GM18498 (cell line): ENCODE data around the gene GRK4.
"Not testable (repeated sequence)": the region's sequence is repeated elsewhere in the genome, so short reads cannot be mapped to it uniquely, and the experiment has no call there.

Experiments used
- ATAC-seq: cut with Tn5 transposase; IDR thresholded peaks from one replicate; pipeline ENCODE4 v1.9.1; 2021; ENCODE audit warnings: mild to moderate bottlenecking, moderate library complexity; ENCODE audit not compliant: unreplicated experiment

The GRK4 gene

DNA sequence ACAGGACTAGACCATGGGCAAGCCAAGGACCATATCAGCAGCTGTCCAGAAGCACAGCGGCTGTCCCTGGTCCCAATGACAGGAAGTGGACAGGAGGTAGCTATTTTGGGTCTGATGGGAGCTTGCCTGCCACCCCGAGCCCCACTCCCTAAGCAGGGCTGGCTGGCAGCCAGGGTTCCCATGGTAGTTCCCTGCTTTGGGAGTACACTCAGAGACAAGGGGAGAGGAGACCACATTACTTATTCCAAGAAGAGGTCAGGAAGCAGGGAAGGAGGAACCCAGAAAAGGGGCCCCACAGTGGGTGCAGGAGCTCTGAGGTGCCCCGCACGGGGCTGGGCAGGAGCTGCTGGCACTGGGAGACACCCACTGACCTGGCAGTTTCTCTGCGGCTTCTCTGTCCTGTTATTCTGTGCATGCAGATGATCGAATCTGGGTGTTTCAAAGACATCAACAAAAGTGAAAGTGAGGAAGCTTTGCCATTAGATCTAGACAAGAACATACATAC, 74.6 kb downstream of the GRK4 start:
- no peak for ATAC-seq

DNA sequence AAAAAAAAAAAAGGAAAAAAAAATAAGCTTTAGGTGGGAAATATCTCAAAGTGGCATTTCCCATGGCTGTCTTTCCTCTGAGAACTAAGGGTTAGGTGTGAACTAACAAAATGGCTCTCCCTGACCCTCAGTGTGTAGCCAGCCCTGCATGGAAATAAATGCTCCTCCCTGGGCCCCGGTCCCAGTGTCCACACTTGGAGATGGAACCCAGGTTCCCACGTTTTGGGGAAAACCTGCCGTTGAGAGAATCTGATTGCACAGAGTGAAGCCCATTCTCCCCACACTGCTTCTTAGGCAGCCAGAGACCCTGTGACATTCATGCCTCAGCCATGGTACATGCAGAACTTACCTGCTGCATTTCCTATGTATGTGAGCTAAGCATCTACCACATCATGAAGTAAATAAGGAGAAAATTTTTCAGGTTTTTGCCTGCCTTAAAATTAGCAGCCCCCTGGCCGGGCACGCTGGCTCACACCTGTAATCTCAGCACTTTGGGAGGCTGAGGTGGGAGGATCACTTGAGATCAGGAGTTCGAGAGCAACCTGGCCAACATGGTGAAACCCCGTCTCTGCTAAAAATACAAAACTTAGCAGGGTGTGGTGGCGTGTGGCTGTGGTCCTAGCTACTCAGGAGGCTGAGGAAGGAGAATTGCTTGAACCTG, 76.5 kb downstream of the GRK4 start:
- ATAC-seq = no peak

DNA sequence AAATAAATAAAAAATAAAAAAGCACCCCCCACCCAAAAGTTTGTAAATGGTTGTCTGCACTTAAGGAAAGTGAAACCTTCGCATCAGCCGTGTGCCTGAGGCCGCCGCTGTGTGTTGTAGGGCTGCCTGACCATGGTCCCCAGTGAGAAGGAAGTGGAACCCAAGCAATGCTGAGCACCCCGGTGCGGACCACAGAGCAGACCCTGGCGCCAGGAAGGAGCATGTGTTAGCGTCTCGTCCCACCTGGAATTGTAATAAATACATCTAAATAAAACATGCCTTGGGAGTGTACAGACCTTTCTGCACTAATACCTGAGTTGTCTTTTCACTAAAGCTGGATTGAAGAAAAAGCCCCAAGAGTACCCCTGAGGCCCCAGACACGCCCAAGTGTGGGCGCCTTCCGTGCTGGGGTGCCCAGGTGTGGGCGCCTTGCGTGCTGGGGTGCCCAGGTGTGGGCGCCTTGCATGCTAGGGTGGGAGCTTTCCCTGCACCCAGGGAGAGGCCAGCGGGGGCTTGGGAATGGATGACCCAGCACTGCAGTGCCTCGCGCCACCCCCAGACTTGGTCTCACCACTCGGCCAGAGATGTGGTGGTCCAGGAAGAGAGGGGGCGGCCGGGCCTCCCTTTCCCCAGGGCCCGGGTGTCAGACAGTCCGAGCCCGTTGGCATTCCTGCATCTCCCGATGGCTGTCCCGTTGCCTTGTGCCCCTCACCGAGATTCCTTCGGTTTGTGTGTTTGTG, 77.3 kb downstream of the GRK4 start:
- ATAC-seq = peak; percentile 50

DNA sequence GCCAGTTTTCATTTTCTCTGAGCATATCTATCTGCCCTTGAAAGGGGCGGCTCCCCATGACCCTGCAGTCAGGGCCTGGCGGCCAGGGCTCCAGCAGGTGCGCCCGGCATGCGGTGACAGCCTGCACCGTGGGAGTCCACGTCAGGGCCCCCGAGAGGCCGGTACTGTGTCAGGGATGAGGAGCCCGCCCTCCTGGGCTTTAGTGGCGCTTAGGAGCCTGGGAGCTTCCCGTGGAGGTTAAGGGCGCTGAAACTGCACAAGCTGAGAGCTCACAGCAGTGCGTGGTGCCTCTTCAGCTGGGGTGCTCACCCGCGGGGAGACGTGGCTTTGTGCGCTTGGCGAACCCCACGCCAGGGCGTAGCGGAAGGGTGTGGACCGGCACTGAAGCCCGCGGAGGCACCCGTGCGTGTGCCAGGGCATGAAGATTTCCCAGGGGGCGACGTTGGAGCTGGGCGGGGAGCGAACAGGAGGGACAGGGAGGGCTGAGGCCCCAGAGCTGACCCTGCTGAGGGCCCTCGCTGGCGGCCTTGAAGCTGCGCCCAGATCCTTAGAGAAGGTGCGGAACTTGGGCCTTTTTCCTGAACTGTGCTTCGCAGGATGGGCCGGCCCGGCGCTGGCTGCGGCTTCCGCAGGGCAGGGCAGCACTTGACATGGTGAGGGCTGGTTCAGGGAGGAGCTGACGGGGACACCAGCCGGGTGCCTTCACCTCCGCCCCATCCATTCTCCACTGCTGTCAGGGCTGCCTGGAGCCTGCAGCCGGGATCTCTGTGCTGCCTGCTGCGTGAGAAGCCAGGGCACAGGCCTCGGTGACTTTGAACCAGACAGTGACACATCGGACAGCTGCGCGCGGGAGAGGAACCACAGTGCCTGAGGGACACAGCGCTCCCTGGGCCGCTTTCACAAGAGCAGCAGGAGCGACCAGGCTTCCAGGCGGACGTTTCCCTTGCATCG, 78.1 kb downstream of the GRK4 start:
- no peak for ATAC-seq

DNA sequence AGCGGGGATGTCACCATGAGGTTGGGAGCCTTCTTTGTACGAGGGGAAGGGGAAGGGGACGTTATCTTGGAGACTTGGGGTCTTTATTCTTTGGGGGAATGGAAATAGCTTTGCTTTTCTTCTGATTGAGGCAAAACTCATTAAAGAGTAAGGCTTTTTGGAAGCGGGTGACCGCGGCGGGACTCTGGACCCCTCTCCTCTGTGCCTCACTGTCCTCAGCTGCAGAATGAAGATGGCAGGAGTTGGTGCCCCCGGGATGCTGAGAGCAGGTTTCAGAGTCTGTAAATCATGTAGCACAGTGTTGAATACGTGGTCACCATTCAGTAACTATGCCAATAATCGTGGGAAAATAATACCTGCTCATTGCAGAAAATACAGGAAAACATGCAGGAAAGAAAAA, 78.9 kb downstream of the GRK4 start:
- ATAC-seq = no peak

DNA sequence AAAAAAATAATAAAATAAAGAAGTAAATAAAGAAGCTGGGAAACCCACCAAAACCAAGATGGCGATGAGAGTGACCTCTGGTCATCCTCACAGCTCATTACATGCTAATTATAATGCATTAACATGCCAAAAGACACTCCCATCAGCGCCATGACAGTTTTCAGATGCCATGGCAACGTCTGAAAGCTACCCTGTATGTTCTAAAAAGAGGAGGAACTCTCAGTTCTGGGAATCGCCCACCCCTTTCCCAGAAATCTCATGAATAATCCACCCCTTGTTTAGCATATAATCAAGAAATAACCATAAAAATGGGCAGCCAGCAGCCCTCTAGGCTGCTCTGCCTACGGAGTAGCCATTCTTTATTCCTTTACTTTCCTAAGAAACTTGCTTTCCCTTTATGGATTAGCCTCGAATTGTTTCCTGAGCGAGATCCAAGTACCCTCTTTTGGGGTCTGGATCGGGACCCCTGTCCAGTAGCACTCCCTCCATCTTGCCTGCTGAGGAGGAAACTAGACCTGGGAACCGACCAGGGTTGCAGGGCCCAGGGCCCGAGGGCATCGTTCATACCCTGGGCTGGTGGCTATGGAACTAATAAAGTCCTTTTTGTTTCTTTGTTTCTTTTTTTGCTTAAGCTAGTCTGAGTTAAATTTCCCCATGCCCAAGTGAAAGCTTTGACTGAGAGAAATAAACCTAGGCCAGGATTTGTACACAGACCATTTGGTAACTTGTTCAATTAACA, 80.1 kb downstream of the GRK4 start:
- ATAC-seq = no peak

DNA sequence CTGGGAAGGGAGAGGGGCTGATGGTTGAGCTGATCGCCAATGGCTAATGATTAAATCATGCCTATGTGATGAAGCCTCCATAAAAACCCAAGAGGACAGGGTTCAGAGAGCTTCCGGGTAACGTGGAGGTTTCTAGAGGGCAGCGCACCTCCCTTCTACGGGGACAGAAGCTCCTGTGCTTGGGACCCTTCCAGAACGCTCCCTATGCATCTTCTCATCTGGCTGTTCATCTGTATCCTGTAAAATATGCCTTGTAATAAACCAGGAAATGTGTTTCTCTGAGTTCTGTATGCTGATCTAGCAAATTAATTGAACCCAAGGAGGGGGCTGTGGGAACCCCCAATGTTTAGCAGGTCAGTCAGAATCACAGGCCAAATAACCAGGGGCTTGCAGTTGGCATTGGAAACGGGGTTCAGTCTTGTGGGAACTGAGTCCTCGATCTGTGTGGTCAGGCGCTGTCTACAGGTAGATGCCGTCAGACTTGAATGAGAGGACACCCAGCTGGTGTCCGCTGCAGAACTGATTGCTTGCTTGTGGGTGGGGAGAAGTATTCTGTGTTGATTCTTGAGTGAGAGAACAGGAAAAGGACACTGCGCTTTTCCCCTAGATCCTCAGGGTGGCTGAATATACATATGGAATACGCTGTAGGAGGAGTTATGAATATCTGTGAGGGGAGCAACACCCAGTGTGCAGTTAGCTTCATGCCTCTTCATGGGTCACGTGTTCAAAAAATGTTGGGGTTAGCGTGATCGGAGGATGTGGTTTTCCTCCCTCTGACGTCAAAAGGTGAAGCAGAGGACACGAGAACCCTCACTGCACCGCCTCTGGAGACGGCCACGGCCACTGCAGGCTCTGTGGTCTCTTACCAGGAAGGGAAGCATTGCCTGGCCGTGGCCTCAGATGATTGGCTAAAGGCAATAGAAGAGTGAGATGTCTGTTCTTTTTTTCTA, 81.8 kb downstream of the GRK4 start:
- ATAC-seq = no peak

DNA sequence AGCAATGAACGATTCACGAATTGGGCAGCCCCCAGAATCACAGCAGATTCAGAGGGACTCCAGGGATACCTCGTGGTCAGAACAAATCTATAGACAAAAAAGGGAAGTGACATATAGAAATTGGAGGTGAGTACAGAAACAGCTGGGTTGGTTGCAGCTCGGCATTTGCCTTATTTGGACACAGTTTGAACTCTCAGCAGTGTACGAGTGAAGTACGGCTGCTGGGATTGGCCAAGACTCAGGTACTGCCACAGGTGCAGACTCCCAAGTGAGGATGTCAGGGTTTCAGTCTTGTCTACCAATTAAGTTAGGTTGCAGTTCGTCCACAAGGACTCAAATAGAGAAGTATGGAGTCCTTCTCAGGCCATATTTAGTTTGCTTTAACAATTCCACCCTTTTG, 82.8 kb downstream of the GRK4 start:
- ATAC-seq = no peak

DNA sequence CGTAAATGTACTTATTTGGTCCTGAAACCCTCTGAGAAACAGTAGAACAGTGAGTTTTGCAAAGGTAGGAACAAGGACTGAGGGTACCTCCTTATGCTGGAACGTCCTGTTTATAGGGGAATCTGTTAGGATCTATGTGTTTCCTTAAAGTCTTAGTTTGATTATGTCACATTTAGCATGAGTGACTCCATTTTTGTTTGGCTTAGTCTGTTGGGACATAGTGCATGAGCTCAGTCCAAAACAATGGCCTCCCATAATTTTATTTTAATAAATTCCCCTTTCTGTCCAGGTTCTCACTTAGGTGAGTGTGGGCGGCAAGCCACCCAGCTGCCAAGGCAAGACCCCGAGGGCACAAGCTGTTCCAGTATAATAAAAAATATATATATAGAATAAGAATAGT, 83.3 kb downstream of the GRK4 start:
- ATAC-seq = no peak

DNA sequence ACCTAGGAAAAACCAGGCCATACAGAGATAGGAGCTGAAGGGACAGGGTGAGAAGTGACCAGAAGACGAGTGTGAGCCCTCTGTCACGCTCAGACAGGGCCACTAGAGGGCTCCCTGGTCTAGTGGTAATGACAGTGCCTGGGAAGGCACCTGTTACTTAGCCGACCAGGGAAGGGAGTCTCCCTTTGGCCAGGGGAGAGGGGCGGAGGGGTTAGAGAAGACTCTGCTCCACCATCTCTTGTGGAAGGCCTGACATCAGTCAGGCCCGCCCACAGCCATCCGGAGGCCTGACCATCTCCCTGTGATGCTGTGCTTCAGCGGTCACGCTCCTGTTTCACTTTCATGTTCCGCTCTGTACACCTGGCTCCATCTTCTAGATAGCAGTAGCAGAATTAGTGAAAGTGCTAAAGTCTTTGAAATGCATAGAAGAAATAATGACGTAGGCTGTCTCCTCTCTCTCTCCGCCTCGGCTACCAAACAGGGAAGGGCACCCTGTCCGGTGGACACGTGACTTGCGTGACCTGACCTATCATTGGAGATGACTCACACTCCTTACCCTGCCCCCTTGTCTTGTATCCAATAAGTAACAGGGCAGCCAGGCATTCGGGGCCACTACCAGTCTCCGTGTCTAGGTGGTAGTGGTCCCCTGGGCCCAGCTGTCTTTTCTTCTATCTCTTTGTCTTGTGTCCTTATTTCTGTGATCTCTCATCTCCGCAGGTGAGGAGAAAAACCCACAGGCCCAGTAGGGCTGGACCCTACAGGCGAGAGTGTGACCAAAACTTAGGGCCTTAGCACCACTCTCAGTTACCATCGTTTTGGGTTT, 84.3 kb downstream of the GRK4 start:
- ATAC-seq = peak; percentile 91

DNA sequence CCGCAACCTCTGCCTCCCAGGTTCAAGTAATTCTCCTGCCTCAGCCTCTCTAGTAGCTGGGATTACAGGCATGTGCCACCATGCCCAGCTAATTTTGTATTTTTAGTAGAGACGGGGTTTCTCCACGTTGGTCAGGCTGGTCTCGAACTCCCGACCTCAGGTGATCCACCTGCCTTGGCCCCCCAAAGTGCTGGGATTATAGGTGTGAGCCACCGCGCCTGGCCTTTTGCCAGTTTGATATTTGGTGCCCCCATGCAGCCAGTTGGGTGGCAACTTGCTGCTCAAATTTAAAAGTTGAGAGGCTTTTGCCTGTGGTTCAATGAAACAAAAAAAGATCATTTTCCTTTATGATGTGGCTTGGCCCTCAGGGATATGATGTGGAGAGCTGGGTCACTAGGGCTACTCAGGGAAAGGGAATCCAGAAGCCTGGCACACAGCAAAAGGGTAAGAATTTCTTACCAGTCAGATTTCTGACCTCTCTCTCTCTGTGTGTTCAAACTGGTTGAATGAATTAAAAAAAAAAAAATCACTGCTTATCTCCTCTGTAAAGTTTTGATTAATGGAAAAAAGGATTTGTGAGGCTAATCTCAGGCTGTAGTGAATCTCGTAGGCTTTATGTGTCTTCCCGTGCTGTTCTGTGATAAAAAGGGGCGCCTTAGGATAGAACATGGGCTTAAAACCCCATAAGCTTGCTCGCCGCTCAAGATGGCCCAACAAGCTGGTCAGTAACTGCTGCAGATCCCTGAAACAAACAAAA, 87.9 kb downstream of the GRK4 start:
- ATAC-seq = not testable (repeated sequence)

DNA sequence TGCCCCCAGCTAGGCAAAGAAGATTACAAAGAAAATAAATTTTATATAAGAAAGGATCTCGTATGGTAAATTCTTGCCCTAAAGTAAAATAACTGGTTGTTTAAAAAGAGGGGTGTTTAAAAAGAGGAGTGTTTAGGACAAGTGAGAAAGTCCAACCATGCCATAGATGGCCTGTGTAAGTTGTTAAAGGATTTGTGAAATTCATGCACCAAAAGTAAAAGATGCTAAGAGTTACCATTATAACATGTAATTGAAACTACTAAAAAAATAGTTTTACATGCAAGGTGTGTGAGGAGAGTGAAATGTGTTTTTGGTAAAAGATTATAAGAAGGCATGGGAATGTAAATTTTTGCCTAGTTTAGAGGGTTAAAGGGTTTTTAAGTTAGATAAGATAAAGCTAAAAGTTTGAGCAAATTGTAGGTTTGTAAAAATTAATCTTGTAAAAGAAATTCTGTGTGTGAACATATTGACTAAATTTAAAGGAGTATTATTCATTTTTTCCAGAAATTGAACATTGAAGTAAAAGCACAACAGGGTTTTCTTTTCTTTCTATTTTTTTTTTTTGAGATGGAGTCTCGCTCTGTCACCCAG, 90.9 kb downstream of the GRK4 start:
- no peak for ATAC-seq

DNA sequence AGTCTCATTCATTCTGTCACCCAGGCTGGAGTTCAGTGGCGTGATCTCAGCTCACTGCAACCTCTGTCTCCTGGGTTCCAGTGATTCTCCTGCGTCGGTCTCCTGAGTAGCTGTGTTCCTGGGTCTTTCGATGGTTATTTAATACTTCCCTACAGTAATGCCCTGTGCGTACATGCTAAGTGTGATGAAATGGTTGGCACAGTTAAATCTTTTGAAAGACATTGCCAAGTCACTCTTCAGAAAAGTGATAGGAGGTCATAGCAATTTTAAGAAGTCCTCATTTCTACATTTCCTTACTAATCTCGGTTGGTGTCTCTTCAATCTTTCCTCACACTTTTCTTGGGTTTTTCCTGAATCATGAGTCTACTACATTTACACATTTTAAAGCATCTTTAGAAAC, 96.6 kb downstream of the GRK4 start:
- ATAC-seq = no peak

DNA sequence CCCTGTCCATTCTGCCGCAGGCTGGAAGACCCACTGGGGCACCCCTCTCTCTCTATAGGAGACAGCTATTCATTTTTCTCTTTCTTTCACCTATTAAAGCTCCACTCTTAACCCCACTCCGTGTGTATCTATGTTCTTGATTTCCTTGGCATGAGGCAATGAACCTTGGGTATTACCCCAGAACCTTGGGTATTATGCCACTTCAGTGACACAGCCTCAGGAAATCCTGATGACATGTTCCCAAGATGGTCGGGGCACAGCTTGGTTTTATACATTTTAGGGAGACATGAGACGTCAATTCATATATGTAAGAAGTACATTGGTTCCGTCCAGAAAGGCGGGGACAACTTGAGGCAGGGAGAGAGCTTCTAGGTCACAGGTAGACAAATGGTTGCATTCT, 97.6 kb downstream of the GRK4 start:
- no peak for ATAC-seq

DNA sequence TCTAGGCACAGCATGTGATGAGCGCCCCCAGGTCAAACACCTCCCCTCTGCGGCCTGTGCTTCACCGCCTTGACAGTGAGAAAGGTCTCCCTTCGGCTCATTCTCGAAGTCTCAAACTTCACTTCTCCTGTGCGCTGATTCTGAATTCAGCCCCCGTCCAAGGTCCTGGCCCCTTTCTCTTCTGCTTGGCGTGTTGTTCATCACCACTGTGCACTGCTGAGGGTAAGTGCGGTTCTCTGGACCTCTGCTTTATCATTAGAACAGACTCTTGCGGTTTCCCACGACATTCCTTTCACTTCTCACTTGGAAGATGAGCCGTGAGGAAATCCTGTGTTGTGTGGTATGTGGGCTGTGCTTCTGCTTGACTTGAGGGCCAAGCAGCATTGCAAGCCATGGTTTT, 99.1 kb downstream of the GRK4 start:
- no peak for ATAC-seq

DNA sequence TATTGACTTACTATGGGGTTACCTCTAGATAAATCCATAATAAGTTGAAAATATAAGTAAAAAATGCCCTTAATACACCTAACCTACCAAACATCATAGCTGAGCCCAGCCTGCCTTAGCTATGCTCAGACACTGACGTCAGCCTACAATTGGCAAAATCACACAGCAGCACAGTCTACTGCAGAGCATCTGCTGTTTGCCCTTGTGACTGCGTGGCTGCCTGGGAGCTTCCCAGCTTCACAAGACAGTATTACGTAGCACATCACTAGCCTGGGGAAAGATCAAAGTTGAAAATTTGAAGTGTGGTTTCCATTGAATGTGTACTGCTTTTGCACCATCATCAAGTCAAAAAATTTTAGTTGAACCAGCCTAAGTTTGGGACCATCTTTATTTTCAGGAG, 102.2 kb downstream of the GRK4 start:
- ATAC-seq = no peak

DNA sequence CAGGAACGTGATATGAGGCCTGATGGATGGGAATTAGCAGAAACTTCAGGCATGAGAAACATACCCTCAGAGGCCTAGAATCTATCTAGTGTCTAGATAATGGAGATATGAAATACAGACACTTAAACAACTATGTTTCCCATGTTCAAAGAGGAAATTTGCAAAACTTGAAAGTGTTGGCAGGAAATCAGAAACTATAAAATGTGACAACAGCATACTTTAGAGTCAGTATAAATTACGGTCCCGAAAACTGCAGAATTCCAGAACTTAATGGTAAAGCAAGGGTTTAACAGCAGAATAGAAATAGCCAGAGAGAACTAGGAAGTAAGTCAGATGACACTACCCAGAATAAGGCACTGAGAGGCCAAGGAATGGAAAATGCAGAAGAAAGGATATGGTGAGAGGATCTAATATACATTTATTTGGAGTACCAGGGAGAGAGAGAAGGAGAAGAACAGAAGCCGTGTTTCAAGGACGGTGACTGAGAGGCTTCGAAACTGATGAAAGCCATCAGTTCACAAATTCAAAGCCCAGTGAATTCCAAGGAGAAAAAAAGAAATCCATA, 103.5 kb downstream of the GRK4 start:
- no peak for ATAC-seq
